Stimulated activated CD8-positive, alpha-beta memory T cell treated with anti-CD3 and anti-CD28 coated beads, Interleukin-4, amount 100 ng/mL, for 48 hours (primary cell): ENCODE measurements around the gene SLC26A8.
A peak's percentile ranks its signal among the peaks of the same experiment; 100 is the strongest.
"Not testable (repeated sequence)": the region's sequence is repeated elsewhere in the genome, so short reads cannot be mapped to it uniquely, and the experiment has no call there.

Source experiments
- DNase-seq: peaks from one replicate; pipeline ENCODE4 v3.0.0-alpha.2; 2020

Gene SLC26A8

DNA sequence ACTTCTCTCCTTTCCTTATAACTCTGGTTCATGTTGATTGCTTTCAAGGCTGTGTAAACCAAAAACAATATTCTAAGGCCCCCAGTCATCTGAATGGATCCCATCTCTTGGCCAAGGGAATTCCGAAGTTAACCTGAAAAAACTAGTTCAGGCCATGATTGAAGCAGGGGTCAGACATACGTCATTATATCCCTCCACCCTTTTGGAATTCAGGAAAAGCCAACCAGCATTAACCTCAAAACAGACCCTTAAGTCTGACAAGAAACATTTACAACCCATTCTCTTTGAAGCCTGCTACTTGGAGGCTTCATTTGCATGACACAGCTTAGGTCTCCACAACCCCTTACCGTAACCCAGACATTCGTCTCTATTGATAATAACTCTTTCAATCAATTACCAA, 39.7 kb downstream of the SLC26A8 start:
- no peak for DNase-seq

- DNase-seq, result no peak
These were observed 43.3 kb downstream of the SLC26A8 start for GRCh38 chr6:35980991-35981645.

GRCh38 chr6:35980126-35980525, 44.3 kb downstream of the SLC26A8 start:
- DNase-seq, result not testable (repeated sequence)

- no peak for DNase-seq
These were observed 47.1 kb downstream of the SLC26A8 start for GRCh38 chr6:35977308-35977707.

GRCh38 chr6:35973670-35974222, 50.7 kb downstream of the SLC26A8 start:
- DNase-seq, result peak; percentile 49

GRCh38 chr6:35972471-35973367, 51.7 kb downstream of the SLC26A8 start:
- DNase-seq, result no peak

DNA sequence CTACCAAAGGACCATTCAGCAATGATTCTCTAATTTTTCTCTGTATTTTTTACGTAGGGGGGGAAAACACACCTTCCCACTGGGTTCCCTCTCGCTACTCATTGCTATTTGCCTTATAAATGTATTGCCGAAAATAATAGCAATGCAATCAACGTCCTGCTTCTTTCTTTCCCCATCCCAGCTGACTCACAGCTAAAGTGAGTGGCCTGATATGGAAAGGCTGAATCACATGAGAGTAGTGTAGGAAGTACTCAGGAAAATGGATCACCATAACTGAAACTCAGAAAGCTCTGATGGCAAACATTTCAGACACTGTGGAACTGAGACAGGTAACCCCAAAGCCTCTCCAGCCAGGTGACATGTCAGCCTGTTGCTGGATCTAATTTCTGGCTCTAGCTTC, 54.3 kb downstream of the SLC26A8 start:
- no peak for DNase-seq

- no peak for DNase-seq
These were observed 54.8 kb downstream of the SLC26A8 start for GRCh38 chr6:35969646-35970045.

- DNase-seq, result no peak
These were observed 55.6 kb downstream of the SLC26A8 start for GRCh38 chr6:35968821-35969220.

DNA sequence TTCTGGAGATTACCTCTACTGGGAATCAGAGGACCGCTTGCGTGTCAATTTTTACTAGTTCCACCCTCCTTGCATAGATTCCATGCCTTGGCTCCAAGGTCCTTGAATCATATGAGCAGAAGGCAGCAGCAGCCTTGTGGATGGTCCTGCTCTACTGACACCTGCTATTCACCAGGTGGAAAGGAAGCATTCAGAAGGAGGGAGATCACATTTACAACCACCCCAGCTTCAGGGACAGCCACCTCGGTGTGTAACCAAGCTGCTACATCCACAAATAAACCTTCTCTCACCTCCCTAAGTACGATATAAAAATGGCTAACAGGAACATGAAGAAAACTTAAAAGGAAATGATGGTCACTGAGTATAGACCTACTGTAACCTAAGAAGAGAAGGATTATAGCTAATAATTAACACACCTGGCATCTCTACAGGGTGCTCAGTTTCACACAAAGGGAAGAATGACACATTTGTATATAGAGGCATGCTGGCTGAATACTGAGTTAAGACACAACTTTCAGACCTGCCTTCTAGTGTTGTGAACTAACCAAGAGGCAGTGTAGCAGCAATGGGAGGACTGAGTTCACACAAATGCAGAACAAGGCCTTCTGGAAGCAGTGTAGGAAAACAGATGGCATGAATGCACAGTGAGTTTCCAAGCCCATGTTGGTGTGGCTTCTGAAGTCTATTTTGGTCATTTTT, 57.2 kb downstream of the SLC26A8 start:
- no peak for DNase-seq

GRCh38 chr6:35962779-35963560, 61.5 kb downstream of the SLC26A8 start:
- DNase-seq, result no peak

DNA sequence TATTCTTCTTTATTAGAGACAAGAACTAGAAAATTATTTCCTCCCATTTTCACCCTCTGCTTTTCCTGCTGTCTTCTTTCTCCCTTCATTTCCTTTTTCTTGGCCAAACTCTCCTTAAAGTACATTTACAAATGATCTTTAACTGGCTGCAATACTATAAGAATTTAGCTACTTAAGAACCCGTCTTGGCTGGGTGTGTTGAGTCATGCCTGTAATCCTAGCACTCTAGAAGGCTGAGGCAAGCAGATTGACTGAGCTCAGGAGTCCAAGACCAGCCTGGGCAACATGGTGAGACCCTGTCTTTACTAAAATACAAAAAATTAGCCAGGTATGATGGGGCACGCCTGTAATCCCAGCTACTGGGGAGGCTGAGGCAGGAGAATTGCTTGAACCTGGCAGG, 64.3 kb downstream of the SLC26A8 start:
- DNase-seq, result no peak

DNA sequence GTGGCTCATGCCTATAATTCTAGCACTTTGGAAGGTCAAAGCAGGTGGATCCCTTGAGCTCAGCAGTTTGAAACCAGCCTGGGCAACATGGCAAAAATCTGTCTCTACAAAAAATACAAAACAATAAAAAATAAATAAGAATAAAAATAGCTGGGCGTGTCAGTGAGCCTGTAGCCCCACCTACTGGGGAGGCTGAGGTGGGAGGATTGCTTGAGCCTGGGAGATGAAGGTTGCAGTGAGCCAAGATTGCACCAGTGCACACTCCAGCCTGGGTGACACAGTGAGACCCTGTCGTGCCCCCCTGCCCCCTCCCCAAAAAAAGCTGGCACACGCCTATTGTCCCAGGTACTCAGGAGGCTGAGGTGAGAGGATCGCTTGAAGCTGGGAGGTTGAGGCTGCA, 68.5 kb downstream of the SLC26A8 start:
- peak; percentile 35 for DNase-seq

GRCh38 chr6:35955521-35955920, 68.9 kb downstream of the SLC26A8 start:
- DNase-seq, result no peak

DNA sequence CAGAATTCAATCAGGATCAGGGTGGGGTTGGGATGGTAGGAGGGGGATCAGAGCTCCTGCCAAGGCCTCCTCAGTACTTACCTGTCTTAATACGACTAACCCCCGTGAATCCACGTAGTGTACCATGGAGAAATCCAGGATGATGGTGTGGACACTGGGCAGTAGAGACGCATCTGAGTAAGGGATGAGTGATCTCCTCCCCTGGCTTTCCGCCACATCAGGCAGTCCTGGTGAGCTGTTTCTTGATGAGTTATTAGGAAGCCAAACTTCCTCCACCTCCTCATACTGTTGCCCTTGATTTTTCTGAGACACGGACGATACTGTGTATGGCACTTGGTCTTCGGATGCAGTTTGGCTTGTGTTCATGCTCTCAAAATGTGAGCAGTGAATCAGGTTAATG, 69.4 kb downstream of the SLC26A8 start:
- DNase-seq, result no peak

DNA sequence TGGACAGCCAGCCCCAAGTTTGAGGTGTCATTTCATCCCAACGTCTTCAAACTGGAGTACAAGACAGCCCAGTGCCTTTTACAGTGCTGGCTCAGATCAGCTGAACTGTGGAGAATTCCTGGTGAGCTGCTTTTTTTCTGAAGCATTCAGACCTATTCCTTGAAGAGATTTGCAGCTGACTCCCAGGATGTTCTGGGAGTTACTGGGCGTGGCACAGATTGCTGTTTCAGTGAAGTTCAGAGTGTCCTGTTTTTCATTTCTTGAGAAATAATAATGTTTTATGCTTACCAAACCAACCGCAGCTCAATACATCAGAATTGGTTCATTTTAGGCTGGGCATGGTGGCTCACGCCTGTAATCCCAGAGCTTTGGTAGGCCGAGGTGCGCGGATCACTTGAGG, 70.1 kb downstream of the SLC26A8 start:
- DNase-seq, result no peak

DNA sequence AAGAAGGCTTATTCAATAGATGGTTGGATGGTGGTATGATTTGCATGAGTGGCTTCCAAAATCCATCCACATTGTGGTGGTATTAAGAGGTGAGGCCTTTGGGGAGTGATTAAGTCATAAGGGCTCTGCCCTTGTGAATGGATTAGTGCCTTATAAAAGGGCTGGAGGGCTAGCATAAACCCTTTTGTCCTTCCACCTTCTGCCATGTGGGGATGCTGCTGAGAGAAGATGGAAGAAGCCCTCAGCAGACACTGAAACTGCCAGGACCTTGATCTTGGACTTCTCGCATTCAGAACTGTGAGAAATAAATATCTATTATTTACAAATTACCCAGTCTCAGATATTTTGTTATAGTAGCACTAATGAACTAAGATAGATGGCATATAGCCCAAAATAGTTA, 75.7 kb downstream of the SLC26A8 start:
- no peak for DNase-seq

GRCh38 chr6:35945650-35946025, 78.8 kb downstream of the SLC26A8 start:
- DNase-seq, result no peak

DNA sequence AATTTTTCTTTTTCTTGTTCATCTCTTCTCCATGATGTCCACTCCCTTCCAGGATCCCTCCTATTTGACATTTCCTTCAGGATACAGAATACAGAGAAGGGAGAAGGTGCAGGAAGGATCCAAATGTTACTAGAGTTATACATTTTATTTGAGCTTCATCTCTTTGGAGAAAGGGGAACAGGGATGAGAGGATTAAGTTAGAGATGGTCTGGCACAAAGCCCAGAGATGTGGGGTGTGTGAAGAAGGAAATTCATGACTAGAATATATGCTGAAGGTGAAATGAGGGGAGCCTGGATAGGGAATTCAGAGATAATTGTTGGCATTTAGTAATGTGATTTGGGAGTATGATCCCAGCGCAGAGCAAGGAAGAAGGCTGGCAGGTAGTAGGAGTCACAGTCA, 81.1 kb downstream of the SLC26A8 start:
- no peak for DNase-seq

GRCh38 chr6:35942355-35942754, 82.1 kb downstream of the SLC26A8 start:
- no peak for DNase-seq

GRCh38 chr6:35941170-35941569, 83.3 kb downstream of the SLC26A8 start:
- DNase-seq, result not testable (repeated sequence)

DNA sequence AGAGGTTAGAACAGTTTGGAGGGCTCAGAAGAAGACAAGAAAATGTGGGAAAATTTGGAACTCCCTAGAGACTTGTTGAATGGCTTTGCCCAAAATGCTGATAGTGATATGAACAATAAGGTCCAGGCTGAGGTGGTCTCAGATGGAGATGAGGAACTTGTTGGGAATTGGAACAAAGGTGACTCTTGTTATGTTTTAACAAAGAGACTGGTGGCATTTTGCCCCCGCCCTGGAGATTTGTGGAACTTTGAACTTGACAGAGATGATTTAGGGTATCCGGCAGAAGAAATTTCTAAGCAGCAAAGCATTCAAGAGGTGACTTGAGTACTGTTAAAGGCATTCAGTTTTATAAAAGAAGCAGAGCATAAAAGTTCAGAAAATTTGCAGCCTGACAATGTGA, 84.4 kb downstream of the SLC26A8 start:
- not testable (repeated sequence) for DNase-seq

DNA sequence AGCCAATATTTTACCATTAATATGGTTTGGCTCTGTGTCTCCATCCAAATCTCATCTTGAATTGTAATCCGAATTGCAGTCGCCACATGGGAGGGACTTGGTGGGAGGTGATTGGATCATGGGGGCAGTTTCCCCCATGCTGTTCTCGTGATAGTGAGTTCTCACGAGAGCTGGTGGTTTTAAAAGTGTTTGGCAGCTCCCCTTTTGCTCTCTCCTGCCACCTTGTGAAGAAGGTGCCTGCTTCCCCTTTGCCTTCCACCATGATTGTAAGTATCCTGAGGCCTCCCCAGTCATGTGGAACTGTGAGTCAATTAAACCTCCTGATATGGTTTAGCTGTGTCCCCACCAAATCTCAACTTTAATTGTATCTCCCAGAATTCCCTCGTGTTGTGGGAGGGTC, 85.2 kb downstream of the SLC26A8 start:
- DNase-seq, result not testable (repeated sequence)
